IPS DF 6.9 (cell line): ENCODE data around the gene PLCL2.

Experiments
- DNase-seq: peaks from one replicate; pipeline ENCODE4 v3.0.0-alpha.2; 2013; ENCODE audit warnings: low read depth, low spot score
- H3K27ac ChIP-seq: one replicate; pipeline ENCODE4 v1.5.1; 2013; ENCODE audit warnings: low read length, control low read depth
- H3K27me3 ChIP-seq: 2 replicates; pipeline ENCODE4 v1.6.1; 2013; ENCODE audit warnings: mild to moderate bottlenecking, low read length; ENCODE audit not compliant: control insufficient read depth, insufficient read depth
- H3K36me3 ChIP-seq: 2 replicates; pipeline ENCODE4 v1.6.1; 2013; ENCODE audit warnings: low read length; ENCODE audit not compliant: control insufficient read depth, insufficient read depth
- H3K4me1 ChIP-seq: 2 replicates; pipeline ENCODE4 v1.6.1; 2013; ENCODE audit warnings: low read length; ENCODE audit not compliant: control insufficient read depth, insufficient read depth
- H3K4me3 ChIP-seq: 2 replicates; pipeline ENCODE4 v1.5.1; 2013; ENCODE audit warnings: mild to moderate bottlenecking, low read length
- H3K9me3 ChIP-seq: 2 replicates; pipeline ENCODE4 v1.6.1; 2013; ENCODE audit warnings: low read length, inconsistent platforms; ENCODE audit not compliant: control insufficient read depth, insufficient read depth
- WGBS: extraction: QIAGEN DNeasy Blood & Tissue Kit; methylation state at CpG from one replicate; pipeline ENCODE4 v1.1.7; 2013; ENCODE audit warnings: mixed read lengths, missing lambda C conversion rate; ENCODE audit not compliant: insufficient read length, insufficient coverage; 5-methylcytosine and 5-hydroxymethylcytosine counted together

Gene PLCL2

GRCh38 chr3:16865335-16865734 lies 19.4 kb upstream of the PLCL2 start:
- no peaks in the 10 kb centered on the region for H3K9me3 ChIP-seq
- WGBS = no CpG with 5 or more reads among the region's 1 CpG
- no peaks in the 10 kb centered on the region for H3K36me3 ChIP-seq
- no peaks in the 10 kb centered on the region for H3K27me3 ChIP-seq
- no peak overlapping the region for H3K4me3 ChIP-seq
- DNase-seq = no peak
- H3K4me1 ChIP-seq = no peaks in the 10 kb centered on the region
- no peak overlapping the region for H3K27ac ChIP-seq

GRCh38 chr3:16866571-16866970 lies 18.2 kb upstream of the PLCL2 start:
- H3K9me3 ChIP-seq = no peaks in the 10 kb centered on the region
- DNase-seq = no peak
- H3K36me3 ChIP-seq = no peaks in the 10 kb centered on the region
- no peak overlapping the region for H3K4me3 ChIP-seq
- no CpG with 5 or more reads among the region's 3 CpGs for WGBS
- H3K4me1 ChIP-seq = no peaks in the 10 kb centered on the region
- no peak overlapping the region for H3K27ac ChIP-seq
- no peaks in the 10 kb centered on the region for H3K27me3 ChIP-seq

GRCh38 chr3:16868513-16868912 lies 16.2 kb upstream of the PLCL2 start:
- WGBS = no CpG with 5 or more reads among the region's 1 CpG
- Histone ChIP-seq H3K27ac (no peak overlapping the region), H3K36me3 (no peaks in the 10 kb centered on the region), H3K4me1 (no peaks in the 10 kb centered on the region), H3K27me3 (no peaks in the 10 kb centered on the region), H3K9me3 (no peaks in the 10 kb centered on the region), H3K4me3 (no peak overlapping the region)
- DNase-seq = no peak

- DNase-seq = no peak
- H3K4me1 ChIP-seq = no peaks in the 10 kb centered on the region
- H3K27me3 ChIP-seq = no peaks in the 10 kb centered on the region
- H3K36me3 ChIP-seq = no peaks in the 10 kb centered on the region
- H3K27ac ChIP-seq = no peak overlapping the region
- H3K4me3 ChIP-seq = no peak overlapping the region
- H3K9me3 ChIP-seq = no peaks in the 10 kb centered on the region
- WGBS = no CpG with 5 or more reads among the region's 2 CpGs
Observed at GRCh38 chr3:16869261-16870005, 15.3 kb upstream of the PLCL2 start.

GRCh38 chr3:16871915-16872842 lies 12.6 kb upstream of the PLCL2 start:
- Histone ChIP-seq H3K9me3 (no peaks in the 10 kb centered on the region), H3K4me3 (no peak overlapping the region), H3K27me3 (no peaks in the 10 kb centered on the region), H3K27ac (no peak overlapping the region), H3K4me1 (no peaks in the 10 kb centered on the region), H3K36me3 (no peaks in the 10 kb centered on the region)
- WGBS = no CpG with 5 or more reads among the region's 6 CpGs
- no peak for DNase-seq

GRCh38 chr3:16873872-16874271 lies 10.9 kb upstream of the PLCL2 start:
- Histone ChIP-seq H3K9me3 (no peaks in the 10 kb centered on the region), H3K27me3 (no peaks in the 10 kb centered on the region), H3K27ac (no peak overlapping the region), H3K36me3 (no peaks in the 10 kb centered on the region), H3K4me1 (no peaks in the 10 kb centered on the region), H3K4me3 (no peak overlapping the region)
- no peak for DNase-seq
- no CpG with 5 or more reads among the region's 4 CpGs for WGBS

GRCh38 chr3:16875876-16876550 lies 8.7 kb upstream of the PLCL2 start:
- no peak for DNase-seq
- H3K4me3 ChIP-seq = no peak overlapping the region
- WGBS = no CpG with 5 or more reads among the region's 3 CpGs
- no peaks in the 10 kb centered on the region for H3K27me3 ChIP-seq
- H3K4me1 ChIP-seq = no peaks in the 10 kb centered on the region
- no peaks in the 10 kb centered on the region for H3K36me3 ChIP-seq
- H3K27ac ChIP-seq = no peak overlapping the region
- H3K9me3 ChIP-seq = no peaks in the 10 kb centered on the region

- no CpG with 5 or more reads among the region's 2 CpGs for WGBS
- H3K36me3 ChIP-seq = no peaks in the 10 kb centered on the region
- DNase-seq = no peak
- H3K27me3 ChIP-seq = no peaks in the 10 kb centered on the region
- no peaks in the 10 kb centered on the region for H3K4me1 ChIP-seq
- H3K27ac ChIP-seq = no peak overlapping the region
- no peaks in the 10 kb centered on the region for H3K9me3 ChIP-seq
- no peak overlapping the region for H3K4me3 ChIP-seq
Observed at GRCh38 chr3:16877505-16877904, 7.2 kb upstream of the PLCL2 start.

GRCh38 chr3:16877911-16878310 lies 6.8 kb upstream of the PLCL2 start:
- DNase-seq = no peak
- no peak overlapping the region for H3K27ac ChIP-seq
- no peaks in the 10 kb centered on the region for H3K36me3 ChIP-seq
- no CpG with 5 or more reads among the region's 1 CpG for WGBS
- no peak overlapping the region for H3K4me3 ChIP-seq
- no peaks in the 10 kb centered on the region for H3K4me1 ChIP-seq
- H3K9me3 ChIP-seq = no peaks in the 10 kb centered on the region
- no peaks in the 10 kb centered on the region for H3K27me3 ChIP-seq

GRCh38 chr3:16881896-16882630 lies 2.7 kb upstream of the PLCL2 start:
- no peaks in the 10 kb centered on the region for H3K4me1 ChIP-seq
- WGBS = no CpG with 5 or more reads among the region's 6 CpGs
- no peak overlapping the region for H3K27ac ChIP-seq
- peaks cover 4% of the 10 kb centered on the region; the same call in 1 of the 2 replicates for H3K27me3 ChIP-seq
- H3K36me3 ChIP-seq = no peaks in the 10 kb centered on the region
- DNase-seq = no peak
- no peak overlapping the region for H3K4me3 ChIP-seq
- H3K9me3 ChIP-seq = no peaks in the 10 kb centered on the region
